Measurements from ENCODE around the gene IL34. TPM values are rescaled to one million over a fixed set of nuclear protein-coding genes. Genes with fewer than 3 reads are reported as not detected.

Gene IL34
- total and polyA plus RNA-seq, 4 donors, result 0.25 to 0.93 (median 0.42) TPM

DNA sequence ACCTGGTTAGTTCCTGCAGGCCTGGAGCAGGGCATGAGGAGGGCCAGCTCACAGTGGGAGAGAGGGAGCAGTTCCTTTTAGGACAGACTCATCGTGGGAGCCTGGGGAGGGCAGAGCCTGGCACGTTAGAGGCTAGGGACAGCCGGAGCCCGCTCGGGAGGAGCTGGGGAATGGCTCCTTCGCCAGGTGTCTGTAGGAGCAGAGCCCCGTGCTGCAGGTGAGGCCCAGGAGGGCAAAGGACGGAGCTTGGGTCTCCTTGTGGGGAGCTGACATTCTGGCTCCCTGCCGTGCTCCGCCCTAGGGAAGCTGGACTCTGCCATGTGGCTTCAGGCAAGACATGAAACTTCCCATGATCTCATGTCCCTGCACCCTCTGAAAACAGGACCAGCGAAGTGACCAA, 58.2 kb downstream of the IL34 start:
- Histone ChIP-seq H3K9ac (ENCODE audit: low read depth in 1 of 2, low read length in 2 of 2) (no peak overlapping the region), H3K4me1 (ENCODE audit: control insufficient read depth in 4 of 4, insufficient read depth in 4 of 4, low read length in 3 of 4) (peaks cover 11 to 47% (median 34%) of the 10 kb centered on the region in 4 donors), H3K9me3 (ENCODE audit: control insufficient read depth in 4 of 4, low read length in 3 of 4) (no peaks in the 10 kb centered on the region), H3K27ac (ENCODE audit: low read depth in 1 of 2, low read length in 2 of 2) (no peak overlapping the region), H3K4me3 (ENCODE audit: low read depth in 1 of 3, low read length in 3 of 3) (no peak overlapping the region), H3K27me3 (ENCODE audit: control insufficient read depth in 4 of 4, insufficient read depth in 4 of 4, low read length in 3 of 4) (no peaks in the 10 kb centered on the region), H3K36me3 (ENCODE audit: control insufficient read depth in 4 of 4, insufficient read depth in 3 of 4, low read depth in 1 of 4, low read length in 3 of 4) (no peaks in the 10 kb centered on the region)
- TF ChIP-seq, protein P1, sequence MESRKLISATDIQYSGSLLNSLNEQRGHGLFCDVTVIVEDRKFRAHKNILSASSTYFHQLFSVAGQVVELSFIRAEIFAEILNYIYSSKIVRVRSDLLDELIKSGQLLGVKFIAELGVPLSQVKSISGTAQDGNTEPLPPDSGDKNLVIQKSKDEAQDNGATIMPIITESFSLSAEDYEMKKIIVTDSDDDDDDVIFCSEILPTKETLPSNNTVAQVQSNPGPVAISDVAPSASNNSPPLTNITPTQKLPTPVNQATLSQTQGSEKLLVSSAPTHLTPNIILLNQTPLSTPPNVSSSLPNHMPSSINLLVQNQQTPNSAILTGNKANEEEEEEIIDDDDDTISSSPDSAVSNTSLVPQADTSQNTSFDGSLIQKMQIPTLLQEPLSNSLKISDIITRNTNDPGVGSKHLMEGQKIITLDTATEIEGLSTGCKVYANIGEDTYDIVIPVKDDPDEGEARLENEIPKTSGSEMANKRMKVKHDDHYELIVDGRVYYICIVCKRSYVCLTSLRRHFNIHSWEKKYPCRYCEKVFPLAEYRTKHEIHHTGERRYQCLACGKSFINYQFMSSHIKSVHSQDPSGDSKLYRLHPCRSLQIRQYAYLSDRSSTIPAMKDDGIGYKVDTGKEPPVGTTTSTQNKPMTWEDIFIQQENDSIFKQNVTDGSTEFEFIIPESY (IDR thresholded peaks at IDR 0.05), result no peak
- TF ChIP-seq GABPA (IDR thresholded peaks at IDR 0.05 in 1 of 2, conservative IDR thresholded peaks at IDR 0.05 in 1 of 2) (no peak), RAD21 (IDR thresholded peaks at IDR 0.05) (no peak), SP1 (IDR thresholded peaks at IDR 0.05) (no peak), JUND (IDR thresholded peaks at IDR 0.05) (no peak), TAF1 (conservative IDR thresholded peaks at IDR 0.05) (no peak), FOXA2 (IDR thresholded peaks at IDR 0.05) (no peak), YY1 (IDR thresholded peaks at IDR 0.05) (no peak)
- TF ChIP-seq, protein P2, sequence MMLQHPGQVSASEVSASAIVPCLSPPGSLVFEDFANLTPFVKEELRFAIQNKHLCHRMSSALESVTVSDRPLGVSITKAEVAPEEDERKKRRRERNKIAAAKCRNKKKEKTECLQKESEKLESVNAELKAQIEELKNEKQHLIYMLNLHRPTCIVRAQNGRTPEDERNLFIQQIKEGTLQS (IDR thresholded peaks at IDR 0.05), result no peak
- TF ChIP-seq, protein P3, sequence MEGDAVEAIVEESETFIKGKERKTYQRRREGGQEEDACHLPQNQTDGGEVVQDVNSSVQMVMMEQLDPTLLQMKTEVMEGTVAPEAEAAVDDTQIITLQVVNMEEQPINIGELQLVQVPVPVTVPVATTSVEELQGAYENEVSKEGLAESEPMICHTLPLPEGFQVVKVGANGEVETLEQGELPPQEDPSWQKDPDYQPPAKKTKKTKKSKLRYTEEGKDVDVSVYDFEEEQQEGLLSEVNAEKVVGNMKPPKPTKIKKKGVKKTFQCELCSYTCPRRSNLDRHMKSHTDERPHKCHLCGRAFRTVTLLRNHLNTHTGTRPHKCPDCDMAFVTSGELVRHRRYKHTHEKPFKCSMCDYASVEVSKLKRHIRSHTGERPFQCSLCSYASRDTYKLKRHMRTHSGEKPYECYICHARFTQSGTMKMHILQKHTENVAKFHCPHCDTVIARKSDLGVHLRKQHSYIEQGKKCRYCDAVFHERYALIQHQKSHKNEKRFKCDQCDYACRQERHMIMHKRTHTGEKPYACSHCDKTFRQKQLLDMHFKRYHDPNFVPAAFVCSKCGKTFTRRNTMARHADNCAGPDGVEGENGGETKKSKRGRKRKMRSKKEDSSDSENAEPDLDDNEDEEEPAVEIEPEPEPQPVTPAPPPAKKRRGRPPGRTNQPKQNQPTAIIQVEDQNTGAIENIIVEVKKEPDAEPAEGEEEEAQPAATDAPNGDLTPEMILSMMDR (IDR thresholded peaks at IDR 0.05; ENCODE audit: low read depth, low read length, missing input control), result no peak
- WGBS, result 93% methylated on average over 11 of the region's 11 CpGs
- DNase-seq (ENCODE audit: low spot score), result no peak

DNA sequence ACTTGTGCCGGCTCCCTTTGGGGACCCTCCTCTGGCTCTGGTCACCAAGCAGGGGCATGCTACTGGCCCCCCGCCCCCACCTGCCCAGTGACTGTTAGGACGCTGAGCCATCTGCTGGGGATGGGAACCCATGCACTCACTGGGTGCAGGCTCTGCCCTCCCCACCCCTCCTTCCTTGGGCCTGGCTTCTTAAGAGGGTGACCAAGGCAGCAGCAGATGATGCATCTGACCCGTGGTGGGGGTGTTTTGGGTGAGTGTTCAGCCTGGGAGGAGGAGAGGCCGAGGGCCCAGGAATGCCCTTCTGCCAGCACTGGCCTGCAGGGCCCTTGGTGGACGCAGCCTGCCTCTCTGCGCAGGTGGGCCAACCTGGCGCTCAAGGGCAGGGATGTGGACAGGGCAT, 58.7 kb downstream of the IL34 start:
- H3K36me3 ChIP-seq (ENCODE audit: control insufficient read depth in 4 of 4, insufficient read depth in 3 of 4, low read depth in 1 of 4, low read length in 3 of 4), result no peaks in the 10 kb centered on the region
- H3K9ac ChIP-seq (ENCODE audit: low read depth in 1 of 2, low read length in 2 of 2), result no peak overlapping the region
- DNase-seq (ENCODE audit: low spot score), result no peak
- no peak overlapping the region for H3K4me3 ChIP-seq (ENCODE audit: low read depth in 1 of 3, low read length in 3 of 3)
- TF ChIP-seq, protein P4, sequence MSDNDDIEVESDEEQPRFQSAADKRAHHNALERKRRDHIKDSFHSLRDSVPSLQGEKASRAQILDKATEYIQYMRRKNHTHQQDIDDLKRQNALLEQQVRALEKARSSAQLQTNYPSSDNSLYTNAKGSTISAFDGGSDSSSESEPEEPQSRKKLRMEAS (IDR thresholded peaks at IDR 0.05), result no peak
- TF ChIP-seq RXRA (IDR thresholded peaks at IDR 0.05) (no peak), SP1 (IDR thresholded peaks at IDR 0.05) (no peak), RAD21 (IDR thresholded peaks at IDR 0.05) (no peak), HNF4G (IDR thresholded peaks at IDR 0.05) (no peak), TAF1 (conservative IDR thresholded peaks at IDR 0.05) (no peak)
- TF ChIP-seq, protein P3 (IDR thresholded peaks at IDR 0.05; ENCODE audit: low read depth, low read length, missing input control), result no peak
- 95% methylated on average over 8 of the region's 8 CpGs for WGBS
- H3K4me1 ChIP-seq (ENCODE audit: control insufficient read depth in 4 of 4, insufficient read depth in 4 of 4, low read length in 3 of 4), result peaks cover 15 to 52% (median 38%) of the 10 kb centered on the region in 4 donors
- H3K27me3 ChIP-seq (ENCODE audit: control insufficient read depth in 4 of 4, insufficient read depth in 4 of 4, low read length in 3 of 4), result no peaks in the 10 kb centered on the region
- H3K27ac ChIP-seq (ENCODE audit: low read depth in 1 of 2, low read length in 2 of 2), result no peak overlapping the region
- no peaks in the 10 kb centered on the region for H3K9me3 ChIP-seq (ENCODE audit: control insufficient read depth in 4 of 4, low read length in 3 of 4)
